Limb (tissue), 2 donors: ENCODE data around the gene ZXDC.
A peak's percentile ranks its signal among the peaks of the same experiment; 100 is the strongest.

Experiments
- DNase-seq, 2 donors: peaks; one replicate each; pipeline ENCODE4 v3.0.0-alpha.2; 2016; ENCODE audit errors: extremely low spot score in 2 of 2

ZXDC gene

GRCh38 chr3:126418661-126419131 lies 57.0 kb downstream of the ZXDC start:
- DNase-seq, result peak in 1 of 2 donors; percentile 19

- DNase-seq, result peak in 1 of 2 donors; percentile 4
Measured at GRCh38 chr3:126417981-126418530, 57.6 kb downstream of the ZXDC start.

GRCh38 chr3:126417515-126417914 lies 58.2 kb downstream of the ZXDC start:
- DNase-seq, result peak in 1 of 2 donors; percentile 14

GRCh38 chr3:126416943-126417342 lies 58.7 kb downstream of the ZXDC start:
- DNase-seq, result peak in 1 of 2 donors; percentile 8

GRCh38 chr3:126415661-126416591 lies 59.8 kb downstream of the ZXDC start:
- DNase-seq, result peak in 1 of 2 donors; percentile 21

- DNase-seq, result peak in 1 of 2 donors; percentile 15
Measured at GRCh38 chr3:126414961-126415660, 60.6 kb downstream of the ZXDC start.

GRCh38 chr3:126414406-126414805 lies 61.3 kb downstream of the ZXDC start:
- peak in 1 of 2 donors; percentile 19 for DNase-seq

GRCh38 chr3:126413693-126414080 lies 62.0 kb downstream of the ZXDC start:
- DNase-seq, result no peak

GRCh38 chr3:126412841-126413692 lies 62.6 kb downstream of the ZXDC start:
- DNase-seq, result peak in 1 of 2 donors; percentile 10

- no peak for DNase-seq
Measured at GRCh38 chr3:126408099-126408498, 67.6 kb downstream of the ZXDC start.

GRCh38 chr3:126407412-126408044 lies 68.2 kb downstream of the ZXDC start:
- no peak for DNase-seq

- DNase-seq, result peak in 1 of 2 donors; percentile 9
Measured at GRCh38 chr3:126406389-126407296, 69.0 kb downstream of the ZXDC start.

- no peak for DNase-seq
Measured at GRCh38 chr3:126402666-126403302, 72.9 kb downstream of the ZXDC start.

- no peak for DNase-seq
Measured at GRCh38 chr3:126402178-126402577, 73.5 kb downstream of the ZXDC start.

- DNase-seq, result no peak
Measured at GRCh38 chr3:126401611-126402160, 74.0 kb downstream of the ZXDC start.

- no peak for DNase-seq
Measured at GRCh38 chr3:126399756-126400155, 75.9 kb downstream of the ZXDC start.

GRCh38 chr3:126399351-126399735 lies 76.3 kb downstream of the ZXDC start:
- no peak for DNase-seq

GRCh38 chr3:126398423-126399350 lies 77.0 kb downstream of the ZXDC start:
- DNase-seq, result no peak
